NCI-H1694 (cell line): Measurements from ENCODE around the gene GANC.
"Not testable (repeated sequence)": the region's sequence is repeated elsewhere in the genome, so short reads cannot be mapped to it uniquely, and the experiment has no call there.

Source experiments
- DNase-seq: peaks from one replicate; lab custom pipeline; 2025; lab: John Stamatoyannopoulos, UW

GANC gene

DNA sequence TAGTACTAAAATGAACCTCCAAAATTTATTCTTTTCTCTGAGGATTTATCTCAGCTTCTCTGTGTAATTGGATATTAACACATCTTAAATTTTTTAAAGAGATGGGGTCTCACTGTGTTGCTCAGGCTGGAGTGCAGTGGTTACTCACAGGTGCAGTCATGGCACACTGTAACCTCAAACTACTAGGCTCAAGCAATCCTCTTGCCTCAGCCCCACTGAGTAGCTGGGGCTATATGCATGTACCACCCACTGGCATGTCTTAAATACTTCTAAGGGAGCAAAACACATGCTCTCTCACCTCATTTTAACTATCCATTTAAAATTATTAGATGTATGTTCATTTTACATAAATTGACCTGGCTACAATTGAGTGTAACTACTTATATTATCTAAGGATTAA is 11.6 kb downstream of the GANC start:
- no peak for DNase-seq

DNA sequence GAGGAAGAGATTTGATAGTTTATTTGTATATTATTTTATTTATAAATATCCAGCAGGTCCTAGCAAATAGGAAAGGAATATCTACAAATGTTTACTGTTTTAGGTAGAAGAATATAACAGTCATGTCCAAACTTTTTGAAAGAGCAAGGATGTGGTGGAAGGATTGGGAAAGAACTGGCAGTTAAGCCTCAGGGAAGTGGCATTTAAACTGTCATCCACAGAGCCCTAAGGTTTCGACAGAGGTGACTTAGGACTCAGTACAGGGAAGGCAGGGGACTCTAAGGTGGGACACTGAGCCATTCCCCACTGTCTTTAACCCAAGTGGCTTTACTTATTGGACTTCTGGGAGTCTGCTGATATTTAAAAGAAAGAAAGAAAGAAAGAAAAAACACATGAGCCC is 12.0 kb downstream of the GANC start:
- no peak for DNase-seq

DNA sequence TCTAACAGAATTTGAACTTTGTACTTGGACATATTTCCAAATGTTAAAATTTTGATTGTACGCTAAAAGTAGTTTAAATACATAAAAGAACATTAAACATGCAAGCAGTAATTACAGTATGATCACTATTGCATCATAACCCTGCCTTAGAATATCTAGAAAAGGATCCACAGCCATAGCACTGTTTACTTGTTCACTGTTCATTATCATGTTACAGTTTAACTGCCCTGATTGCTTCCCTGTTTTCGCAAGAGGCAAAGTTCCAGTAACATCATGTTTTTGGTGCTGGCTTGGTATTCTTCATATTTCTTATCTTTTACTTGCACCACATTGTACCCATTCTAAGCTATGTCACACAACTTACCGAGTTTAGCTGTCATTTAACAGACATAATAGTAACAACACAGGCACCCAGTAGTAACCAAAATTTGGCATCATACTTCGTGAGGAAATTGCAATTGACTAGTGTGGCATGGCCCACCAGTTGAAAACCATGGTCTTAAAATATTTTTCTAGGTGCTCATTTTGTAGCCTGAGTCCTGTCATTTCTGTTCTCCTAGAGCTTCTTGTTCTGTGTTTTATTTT is 13.5 kb downstream of the GANC start:
- no peak for DNase-seq

DNA sequence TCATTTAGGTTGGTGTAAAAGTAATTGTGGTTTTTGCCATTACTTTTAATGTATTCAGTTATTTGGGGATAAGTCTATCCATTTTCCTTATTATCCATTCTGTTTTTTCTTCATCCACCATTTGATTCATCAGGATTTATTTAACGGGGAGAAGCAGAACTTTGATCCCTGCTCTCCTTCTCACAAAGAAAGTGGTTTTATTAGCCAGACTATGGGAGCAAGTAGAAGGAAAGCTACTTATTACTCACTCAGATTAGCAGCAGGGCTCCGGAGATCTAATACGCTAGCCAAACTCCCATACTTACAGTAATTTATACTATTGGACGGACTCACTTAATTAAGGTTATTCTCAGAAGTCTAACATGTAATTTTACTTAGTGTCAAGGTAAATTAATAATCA is 14.9 kb downstream of the GANC start:
- no peak for DNase-seq

DNA sequence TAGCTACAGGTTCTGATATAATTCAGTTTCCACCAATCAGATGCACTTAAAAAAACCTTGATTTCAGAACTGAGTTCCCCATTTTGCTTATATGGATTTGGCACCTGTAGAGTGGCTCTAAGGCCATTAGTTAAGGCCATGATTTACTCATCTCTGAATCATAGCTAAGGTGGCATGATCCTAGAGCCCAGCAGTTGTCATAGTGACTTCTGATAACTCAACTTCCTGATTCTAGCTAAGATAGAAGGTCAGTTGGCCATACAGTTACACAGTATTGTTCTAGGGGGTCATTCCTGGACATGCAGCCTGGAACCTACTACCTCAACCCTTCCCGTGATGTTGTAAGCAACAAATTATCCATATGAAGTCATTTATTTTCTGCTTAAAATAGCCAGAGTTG is 16.2 kb downstream of the GANC start:
- DNase-seq = no peak

DNA sequence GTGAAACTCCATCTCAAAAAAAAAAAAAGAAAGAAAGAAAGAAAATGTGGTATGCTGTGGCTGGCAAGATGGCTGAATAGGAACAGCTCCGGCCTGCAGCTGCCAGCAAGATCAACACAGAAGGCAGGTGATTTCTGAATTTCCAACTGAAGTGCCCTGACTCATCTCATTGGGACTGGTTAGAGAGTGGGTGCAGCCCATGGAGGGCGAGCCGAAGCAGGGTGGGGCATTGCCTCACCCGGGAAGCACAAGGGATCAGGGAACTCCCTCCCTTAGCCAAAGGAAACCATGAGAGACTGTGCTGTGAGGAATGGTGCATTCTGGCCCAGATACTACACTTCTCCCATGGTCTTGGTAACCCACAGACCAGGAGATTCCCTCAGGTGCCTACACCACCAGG is 28.0 kb downstream of the GANC start:
- DNase-seq = not testable (repeated sequence)

DNA sequence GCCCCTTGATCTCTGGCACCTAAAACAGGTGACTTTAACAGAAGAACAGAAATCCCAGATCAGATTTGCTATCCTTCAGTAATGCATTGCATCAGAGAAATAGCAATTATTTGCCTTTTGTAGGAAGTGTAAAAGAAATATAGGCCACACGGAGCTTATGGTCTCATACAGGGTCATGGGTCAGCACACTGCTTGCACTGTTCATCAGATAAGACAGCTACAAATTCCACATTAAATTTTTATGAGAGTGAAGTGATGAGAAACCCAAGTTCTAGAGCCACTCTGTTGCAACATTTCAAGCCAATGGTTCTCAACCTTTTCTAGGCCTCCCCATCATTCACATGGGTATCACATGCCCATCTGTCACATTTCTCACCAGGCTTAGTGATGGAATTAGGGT is 33.7 kb downstream of the GANC start:
- no peak for DNase-seq

DNA sequence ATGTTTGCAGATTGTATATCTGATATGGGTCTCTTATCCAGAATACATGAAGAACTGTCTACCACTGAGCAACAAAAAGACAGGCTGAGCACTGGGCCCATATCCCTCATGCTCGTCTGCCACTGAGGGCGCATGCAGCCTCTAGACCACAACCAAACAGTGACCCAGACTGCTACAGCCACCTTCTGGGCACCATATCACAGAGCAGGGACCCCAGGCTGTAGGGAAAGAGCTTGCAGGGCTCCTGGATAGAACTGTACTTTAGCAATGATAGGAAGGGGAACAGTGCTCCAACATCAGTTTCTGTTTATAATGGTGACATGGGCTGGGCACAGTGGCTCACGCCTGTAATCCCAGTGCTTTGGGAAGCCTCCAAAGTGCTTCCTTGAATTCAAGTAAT is 40.5 kb downstream of the GANC start:
- no peak for DNase-seq

DNA sequence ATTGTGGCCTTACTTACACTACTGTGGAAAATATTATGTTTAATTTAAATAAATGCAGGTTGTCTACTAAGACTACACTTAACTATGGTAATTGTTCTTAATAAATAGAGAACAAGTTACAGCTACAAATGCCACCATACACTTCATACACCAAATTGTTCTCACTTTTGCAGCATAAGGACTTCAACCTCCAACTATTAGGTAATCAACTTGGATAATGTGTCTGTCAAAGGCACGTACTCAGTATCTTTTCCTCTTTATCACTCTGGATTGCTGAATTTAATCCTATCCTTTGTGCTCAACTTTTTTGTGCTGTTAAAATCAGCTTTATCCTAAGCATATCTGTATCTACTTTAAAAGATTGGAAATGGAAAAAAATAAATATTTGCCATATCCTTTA is 41.8 kb downstream of the GANC start:
- no peak for DNase-seq

DNA sequence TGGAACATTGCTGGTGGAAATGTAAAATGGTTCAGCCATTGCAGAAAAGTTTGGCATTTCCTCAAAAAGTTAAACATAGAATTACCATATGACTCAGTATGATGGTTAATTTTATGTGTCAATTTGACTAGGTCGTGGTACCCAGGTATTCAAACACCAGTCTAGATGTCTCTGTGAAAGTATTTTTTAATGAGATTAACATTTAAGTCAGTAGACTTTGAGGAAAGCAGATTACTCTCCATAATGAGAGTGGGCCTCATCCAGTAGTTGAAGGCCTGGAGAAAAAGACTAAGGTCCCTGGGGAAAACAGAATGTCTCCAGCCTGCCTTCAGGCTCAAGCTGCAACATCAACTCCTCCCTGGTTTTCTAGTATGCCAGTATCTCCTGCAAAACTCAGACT is 42.5 kb downstream of the GANC start:
- no peak for DNase-seq

DNA sequence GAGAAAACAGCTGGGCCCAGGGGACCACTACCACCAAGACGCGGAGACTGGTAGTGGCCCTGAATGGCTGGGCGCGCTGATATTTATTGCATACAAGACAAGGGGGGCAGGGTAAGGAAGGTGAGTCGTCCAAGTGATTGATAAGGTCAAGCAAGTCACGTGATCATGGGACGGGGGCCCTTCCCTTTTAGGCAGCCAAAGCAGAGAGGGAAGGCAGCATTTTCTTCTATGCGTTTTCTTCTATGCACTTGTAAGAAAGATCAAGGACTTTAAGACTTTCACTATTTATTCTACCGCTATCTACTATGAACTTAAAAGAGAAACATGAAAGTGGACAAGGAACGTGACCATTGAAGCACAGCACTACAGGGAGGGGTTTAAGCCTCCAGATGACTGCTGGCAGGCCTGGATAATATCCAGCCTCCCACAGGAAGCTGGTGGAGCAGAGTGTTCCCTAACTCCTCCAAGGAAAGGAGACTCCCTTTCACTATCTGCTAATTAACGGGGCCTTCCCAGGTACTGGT is 43.3 kb downstream of the GANC start:
- not testable (repeated sequence) for DNase-seq

DNA sequence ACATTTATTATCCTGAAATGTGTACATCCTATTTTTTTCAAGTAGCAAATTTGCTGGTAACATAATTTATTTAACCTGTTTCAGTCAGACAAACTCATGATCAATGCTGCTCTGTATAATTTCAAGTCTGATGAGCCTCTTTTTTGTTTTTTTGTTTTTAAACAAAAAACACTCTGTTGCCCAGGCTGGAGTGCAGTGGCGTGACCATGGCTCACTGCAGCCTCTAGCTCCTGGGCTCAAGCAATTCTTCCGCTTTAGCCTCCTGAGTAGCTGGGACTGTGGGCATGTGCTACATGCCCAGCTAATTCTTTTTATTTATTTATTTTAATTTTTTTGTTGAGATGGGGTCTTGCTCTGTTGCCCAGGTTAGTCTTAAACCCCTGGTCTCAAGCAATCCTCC is 46.2 kb downstream of the GANC start:
- DNase-seq = no peak

DNA sequence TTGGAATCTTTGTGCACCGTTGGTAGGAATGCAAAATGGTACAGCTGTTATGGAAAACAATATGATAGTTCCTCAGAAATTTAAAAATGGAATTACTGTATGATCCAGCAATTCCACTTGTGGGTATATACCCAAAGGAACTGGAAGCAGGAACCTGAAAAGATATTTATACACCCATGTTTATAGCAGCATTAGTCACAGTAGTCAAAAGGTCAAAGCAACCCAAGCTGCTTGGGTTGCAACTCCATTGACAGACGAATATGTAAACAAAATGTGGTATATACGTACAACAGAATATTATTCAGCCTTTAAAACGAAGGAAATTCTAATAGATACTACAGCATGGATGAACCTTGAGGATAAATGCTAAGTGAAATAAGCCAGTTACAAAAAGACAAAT is 51.3 kb downstream of the GANC start:
- no peak for DNase-seq

DNA sequence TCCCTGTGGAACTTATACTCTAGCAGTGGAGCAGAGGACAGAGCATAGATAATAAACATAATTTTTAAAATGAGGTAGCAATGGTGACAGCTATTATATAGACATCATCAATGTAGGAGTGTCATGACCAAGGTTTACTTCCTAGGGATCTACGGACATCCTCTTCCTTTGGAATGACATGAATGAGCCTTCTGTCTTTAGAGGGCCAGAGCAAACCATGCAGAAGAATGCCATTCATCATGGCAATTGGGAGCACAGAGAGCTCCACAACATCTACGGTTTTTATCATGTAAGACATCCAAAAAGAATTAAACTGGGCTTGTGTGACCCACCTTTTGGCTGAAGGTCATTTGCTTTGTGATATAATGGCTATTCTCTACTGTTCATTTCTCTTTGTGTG is 56.2 kb downstream of the GANC start:
- no peak for DNase-seq

DNA sequence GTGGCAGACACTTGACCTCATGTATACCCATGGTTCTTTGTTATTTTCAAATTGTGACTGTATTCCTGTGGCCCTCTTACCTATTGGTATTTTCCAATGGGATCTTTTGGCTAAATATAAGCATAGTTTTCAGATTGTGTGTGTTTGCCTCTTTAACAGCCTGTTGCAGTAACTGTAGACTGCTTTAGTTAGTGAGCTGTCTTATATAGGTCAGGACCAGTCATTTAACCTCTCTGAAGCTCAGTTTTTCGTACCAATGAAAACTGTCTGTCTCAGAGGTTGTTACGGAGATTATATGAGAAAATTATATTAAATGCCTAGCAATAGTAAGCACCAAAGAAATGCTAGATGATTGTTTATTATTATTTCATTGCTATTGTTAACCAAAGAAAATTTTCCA is 57.0 kb downstream of the GANC start:
- DNase-seq = no peak

DNA sequence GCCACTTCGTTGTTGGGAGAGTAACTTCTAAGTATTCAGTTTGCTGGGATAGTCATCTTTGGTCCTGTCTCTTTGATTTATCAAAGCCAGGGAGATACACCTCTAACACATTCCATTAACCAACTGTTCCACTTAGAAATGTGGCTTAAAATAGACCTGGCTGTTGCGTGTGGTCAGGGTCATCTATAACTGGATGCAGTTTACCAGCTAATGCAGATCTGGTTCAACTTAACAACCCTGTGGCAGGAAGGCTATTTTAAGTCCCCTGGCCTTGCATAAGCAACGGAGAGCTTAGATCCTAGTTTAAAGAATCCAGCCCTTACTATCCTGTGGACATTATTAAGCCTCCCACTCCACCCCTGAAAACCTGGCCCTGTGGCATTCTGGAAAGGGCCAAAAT is 58.2 kb downstream of the GANC start:
- no peak for DNase-seq

DNA sequence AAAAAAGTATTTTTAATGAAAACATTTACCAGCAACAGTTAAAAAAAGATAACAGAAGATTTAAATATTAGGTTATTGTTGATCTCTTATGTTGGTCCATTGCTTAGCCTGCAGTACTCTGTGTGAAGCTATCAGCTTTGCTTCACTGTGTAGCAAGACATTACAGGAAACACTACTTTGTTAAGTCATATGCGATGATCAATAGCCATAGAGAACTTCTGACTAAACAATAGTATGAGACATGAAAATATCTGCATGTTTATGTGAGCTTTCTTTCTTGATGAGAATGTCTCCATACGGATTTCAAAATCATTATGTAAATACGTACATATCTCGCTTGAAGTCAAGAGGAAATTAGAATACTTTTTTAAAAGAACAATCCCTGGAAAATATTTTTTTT is 59.3 kb downstream of the GANC start:
- no peak for DNase-seq

DNA sequence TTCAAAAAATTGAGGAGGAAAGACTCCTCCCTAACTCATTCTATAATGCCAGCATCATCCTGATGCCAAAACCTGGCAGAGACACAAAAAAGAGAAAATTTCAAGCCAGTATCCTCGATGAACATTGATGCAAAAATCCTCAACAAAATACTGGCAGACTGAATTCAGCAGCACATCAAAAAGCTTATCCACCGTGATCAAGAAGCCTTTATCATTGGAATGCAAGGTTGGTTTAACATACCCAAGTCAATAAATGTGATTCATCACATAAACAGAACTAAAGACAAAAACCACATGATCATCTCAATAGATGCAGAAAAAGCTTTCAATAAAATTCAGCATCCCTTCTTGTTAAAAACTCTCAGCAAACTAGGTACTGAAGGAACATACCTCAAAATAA is 62.1 kb downstream of the GANC start:
- DNase-seq = no peak

DNA sequence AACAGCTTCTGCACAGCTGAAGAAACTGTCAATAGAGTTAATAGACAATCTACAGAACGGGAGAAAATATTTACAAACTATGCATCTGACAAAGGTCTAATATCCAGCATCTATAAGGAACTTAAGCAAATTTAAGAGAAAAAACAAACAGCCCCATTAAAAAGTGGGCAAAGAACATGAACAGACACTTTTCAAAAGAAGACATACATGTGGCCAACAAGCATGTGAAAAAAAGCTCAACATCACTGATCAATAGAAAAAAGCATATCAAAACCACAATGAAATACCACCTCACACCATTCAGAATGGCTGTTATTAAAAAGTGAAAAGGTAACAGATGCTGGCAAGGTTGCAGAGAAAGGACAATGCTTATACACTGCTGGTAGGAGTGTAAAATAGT is 63.6 kb downstream of the GANC start:
- DNase-seq = not testable (repeated sequence)

DNA sequence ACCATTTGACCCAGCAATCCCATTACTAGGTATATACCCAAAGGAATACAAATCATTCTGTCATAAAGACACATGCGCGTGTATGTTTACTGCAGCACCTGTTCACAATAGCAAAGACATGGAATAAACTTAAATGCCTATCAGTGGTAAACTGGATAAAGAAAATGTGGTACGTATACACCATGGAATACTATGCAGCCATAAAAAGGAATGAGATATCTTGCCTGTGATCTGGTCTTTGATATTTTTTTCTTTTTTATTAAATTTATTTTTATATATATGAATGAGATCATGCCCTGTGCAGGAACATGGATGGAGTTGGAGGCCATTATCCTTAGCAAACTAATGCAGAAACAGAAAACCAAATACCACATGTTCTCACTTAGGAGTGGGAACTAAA is 64.1 kb downstream of the GANC start:
- DNase-seq = not testable (repeated sequence)

DNA sequence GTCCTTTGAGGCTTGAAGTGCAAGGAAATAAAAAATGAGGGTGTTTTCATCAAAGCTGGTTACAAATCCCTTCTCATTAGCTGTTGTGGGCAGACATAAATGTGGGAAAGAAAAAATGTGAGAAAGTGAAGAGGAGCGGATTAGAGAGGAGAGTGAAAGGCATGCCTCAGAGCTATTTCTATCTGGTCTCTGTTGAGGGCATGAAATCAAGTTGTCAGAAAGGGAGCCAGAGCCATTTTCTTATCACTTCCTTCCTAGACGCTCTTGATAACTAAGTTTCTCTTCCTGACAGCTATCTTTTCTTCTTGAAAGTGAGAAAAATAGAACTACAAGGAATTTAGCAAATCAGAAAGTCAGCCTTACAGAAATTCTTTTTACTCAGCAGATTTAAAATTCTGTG is 65.5 kb downstream of the GANC start:
- no peak for DNase-seq

DNA sequence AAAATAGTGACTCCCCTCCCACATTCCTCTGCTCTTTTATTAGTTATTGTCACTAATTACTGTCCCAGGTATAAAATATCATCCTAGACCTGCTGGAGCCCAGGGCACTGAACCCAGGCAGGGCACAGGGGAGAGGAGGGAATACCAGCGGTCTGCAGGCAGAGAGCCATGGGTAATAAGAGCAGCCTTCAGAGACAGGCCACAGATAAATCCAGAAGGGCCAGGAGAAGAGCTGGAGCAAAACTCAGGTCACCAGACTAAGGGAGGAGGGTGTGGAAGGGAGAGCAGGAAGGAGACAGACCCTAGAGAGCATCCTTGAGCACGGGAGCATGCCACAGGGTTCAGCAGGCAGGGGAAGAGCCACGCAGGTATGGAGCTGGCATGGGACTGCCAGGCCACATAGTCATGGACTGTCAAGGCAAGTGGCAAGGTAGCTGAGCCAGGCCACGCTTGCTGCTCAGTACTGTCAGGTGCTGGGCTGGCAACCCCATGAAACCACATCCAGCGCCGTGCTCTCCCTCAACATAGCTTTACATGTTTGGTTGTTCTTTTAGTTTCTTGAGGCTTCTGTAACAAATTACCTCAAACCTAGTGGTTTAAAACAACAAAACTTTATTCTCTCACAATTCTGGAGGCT is 70.7 kb downstream of the GANC start:
- no peak for DNase-seq

DNA sequence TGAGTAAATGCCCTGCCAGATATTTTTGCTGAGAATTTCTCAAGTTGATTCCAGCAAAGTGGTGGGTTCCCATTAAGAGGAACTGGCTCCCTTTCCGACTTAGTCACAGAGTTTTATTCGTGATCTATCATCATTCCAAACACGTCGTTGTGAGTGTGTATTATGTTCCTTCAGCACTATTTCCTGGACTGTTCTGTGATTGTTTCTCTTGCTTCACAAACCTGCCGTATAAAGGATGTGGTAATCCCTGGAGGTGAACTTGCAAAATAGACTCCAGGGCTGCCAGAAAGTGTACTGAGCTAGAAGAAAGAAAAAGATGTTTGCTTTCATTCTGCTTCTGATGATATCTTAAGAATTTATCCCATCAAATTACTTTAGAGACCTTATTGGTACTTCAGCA is 71.8 kb downstream of the GANC start:
- DNase-seq = no peak

DNA sequence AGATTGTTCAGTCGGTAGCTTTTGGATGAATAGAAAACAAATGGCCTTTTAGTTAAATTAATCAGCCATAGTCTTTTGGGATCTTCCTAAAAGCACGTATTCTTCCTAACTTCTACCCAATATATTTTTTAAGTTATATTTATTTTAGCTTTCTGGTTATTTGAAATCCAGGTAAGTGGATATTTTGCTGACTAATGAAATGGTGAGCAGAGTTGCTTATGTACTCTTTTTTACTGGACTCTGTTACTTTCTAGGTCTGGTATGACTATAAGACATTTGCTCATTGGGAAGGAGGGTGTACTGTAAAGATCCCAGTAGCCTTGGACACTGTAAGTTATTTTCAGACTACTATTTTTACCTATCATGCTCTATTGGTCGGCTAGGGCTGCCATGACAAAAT is 72.5 kb downstream of the GANC start:
- DNase-seq = no peak
